Osteocyte (in vitro differentiated cells): ENCODE measurements around the gene LAMTOR5. TPM values are rescaled to one million over a fixed set of nuclear protein-coding genes. Genes with fewer than 3 reads are reported as not detected.
"Not testable (repeated sequence)": the region's sequence is repeated elsewhere in the genome, so short reads cannot be mapped to it uniquely, and the experiment has no call there.

Experiments used
- DNase-seq: peaks from one replicate; pipeline ENCODE4 v3.0.0; 2021; ENCODE audit warnings: mixed read lengths; ENCODE audit not compliant: unreplicated experiment; ENCODE audit errors: extremely low spot score
- H3K27ac Mint-ChIP-seq: one replicate; pipeline ENCODE4 v1.8.0; 2021; ENCODE audit warnings: mild to moderate bottlenecking, mixed read lengths; ENCODE audit not compliant: unreplicated experiment
- H3K27me3 Mint-ChIP-seq: one replicate; pipeline ENCODE4 v1.8.0; 2021; ENCODE audit warnings: mixed read lengths; ENCODE audit not compliant: unreplicated experiment
- H3K36me3 Mint-ChIP-seq: one replicate; pipeline ENCODE4 v1.8.0; 2021; ENCODE audit warnings: mixed read lengths; ENCODE audit not compliant: unreplicated experiment
- H3K4me1 Mint-ChIP-seq: one replicate; pipeline ENCODE4 v1.8.0; 2021; ENCODE audit warnings: mixed read lengths; ENCODE audit not compliant: unreplicated experiment
- H3K4me3 Mint-ChIP-seq: one replicate; pipeline ENCODE4 v1.8.0; 2021; ENCODE audit warnings: mild to moderate bottlenecking, moderate library complexity, mixed read lengths; ENCODE audit not compliant: unreplicated experiment
- H3K9me3 Mint-ChIP-seq: one replicate; pipeline ENCODE4 v1.8.0; 2021; ENCODE audit warnings: mixed read lengths; ENCODE audit not compliant: unreplicated experiment
- total RNA-seq: library from RNA; stranded (reverse); gene quantifications from 2 replicates; pipeline ENCODE4 v1.2.1, GENCODE V29; 2021
- TF ChIP-seq, protein P1 (sequence below): fragments of 200-600 bp; sonication (generic); IDR thresholded peaks from 2 replicates; pipeline ENCODE4 v1.5.0; 2021; ENCODE audit warnings: antibody characterized with exemption, mild to moderate bottlenecking, moderate library complexity

Gene LAMTOR5
- total RNA-seq, 1 donor from 2014 or later, result 125 TPM

DNA sequence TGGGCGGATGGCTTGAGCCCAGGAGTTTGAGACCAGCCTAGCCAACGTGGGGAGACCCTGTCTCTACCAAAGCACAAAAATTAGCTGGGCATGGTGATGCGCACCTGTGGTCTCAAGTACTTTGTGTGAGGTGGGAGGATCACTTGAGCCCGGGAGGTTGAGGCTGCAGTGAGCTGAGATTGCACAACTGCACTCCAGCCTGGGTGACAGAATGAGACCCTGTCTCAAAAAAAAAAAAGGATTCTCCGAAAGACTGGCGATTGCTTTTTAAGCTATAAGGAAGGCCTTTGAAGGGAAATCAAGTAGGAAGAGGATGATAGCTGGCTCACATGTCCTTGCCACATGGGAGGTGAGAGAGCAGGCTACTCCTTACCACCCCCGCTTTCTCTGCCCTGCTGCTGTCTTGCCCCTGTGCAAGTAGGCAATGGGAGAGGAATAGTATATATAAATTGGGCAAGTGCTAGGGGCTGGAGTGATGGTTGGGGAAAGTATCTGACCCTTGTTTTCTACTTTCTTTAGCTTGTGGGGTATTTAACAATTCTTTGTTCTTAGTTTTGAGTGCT lies 3.8 kb upstream of the LAMTOR5 start:
- TF ChIP-seq, protein P1, sequence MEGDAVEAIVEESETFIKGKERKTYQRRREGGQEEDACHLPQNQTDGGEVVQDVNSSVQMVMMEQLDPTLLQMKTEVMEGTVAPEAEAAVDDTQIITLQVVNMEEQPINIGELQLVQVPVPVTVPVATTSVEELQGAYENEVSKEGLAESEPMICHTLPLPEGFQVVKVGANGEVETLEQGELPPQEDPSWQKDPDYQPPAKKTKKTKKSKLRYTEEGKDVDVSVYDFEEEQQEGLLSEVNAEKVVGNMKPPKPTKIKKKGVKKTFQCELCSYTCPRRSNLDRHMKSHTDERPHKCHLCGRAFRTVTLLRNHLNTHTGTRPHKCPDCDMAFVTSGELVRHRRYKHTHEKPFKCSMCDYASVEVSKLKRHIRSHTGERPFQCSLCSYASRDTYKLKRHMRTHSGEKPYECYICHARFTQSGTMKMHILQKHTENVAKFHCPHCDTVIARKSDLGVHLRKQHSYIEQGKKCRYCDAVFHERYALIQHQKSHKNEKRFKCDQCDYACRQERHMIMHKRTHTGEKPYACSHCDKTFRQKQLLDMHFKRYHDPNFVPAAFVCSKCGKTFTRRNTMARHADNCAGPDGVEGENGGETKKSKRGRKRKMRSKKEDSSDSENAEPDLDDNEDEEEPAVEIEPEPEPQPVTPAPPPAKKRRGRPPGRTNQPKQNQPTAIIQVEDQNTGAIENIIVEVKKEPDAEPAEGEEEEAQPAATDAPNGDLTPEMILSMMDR, result no peak
- no peak for DNase-seq
- peaks cover 5% of the 10 kb centered on the region for H3K27me3 Mint-ChIP-seq
- no peak overlapping the region for H3K4me3 Mint-ChIP-seq
- H3K27ac Mint-ChIP-seq, result no peak overlapping the region
- no peaks in the 10 kb centered on the region for H3K9me3 Mint-ChIP-seq
- H3K4me1 Mint-ChIP-seq, result peaks cover 20% of the 10 kb centered on the region
- H3K36me3 Mint-ChIP-seq, result peaks cover 2% of the 10 kb centered on the region

DNA sequence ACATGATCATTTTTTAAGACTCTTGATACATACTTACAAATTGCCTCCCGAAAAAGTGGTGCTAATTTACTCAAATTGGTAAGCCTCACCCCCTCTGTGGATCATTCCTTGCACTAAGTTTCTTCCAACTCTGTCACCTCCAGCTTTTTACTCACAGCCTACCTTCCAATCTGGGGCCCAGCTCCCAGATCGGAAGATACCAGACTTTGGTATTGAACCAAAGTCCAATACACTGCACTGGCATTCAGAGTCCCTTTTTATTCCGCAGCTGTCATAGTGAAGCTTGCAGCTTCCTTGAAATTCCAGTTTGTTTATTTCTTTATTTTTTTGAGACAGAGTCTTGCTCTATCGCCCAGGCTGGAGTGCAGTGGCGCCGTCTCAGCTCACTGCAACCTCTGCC lies 1.8 kb upstream of the LAMTOR5 start:
- TF ChIP-seq, protein P1, result no peak
- Mint-ChIP-seq H3K9me3 (no peaks in the 10 kb centered on the region), H3K27me3 (no peaks in the 10 kb centered on the region), H3K27ac (no peak overlapping the region), H3K4me3 (peak overlapping the region; percentile 50), H3K4me1 (peaks cover 24% of the 10 kb centered on the region), H3K36me3 (peaks cover 3% of the 10 kb centered on the region)
- DNase-seq, result no peak

GRCh38 chr1:110408488-110408887 lies 994 bp upstream of the LAMTOR5 start:
- peak overlapping the region; percentile 99 for H3K27ac Mint-ChIP-seq
- peaks cover 24% of the 10 kb centered on the region for H3K4me1 Mint-ChIP-seq
- peaks cover 10% of the 10 kb centered on the region for H3K36me3 Mint-ChIP-seq
- peak overlapping the region; percentile 99 for H3K4me3 Mint-ChIP-seq
- no peaks in the 10 kb centered on the region for H3K9me3 Mint-ChIP-seq
- DNase-seq, result no peak
- TF ChIP-seq, protein P1, result no peak
- no peaks in the 10 kb centered on the region for H3K27me3 Mint-ChIP-seq

DNA sequence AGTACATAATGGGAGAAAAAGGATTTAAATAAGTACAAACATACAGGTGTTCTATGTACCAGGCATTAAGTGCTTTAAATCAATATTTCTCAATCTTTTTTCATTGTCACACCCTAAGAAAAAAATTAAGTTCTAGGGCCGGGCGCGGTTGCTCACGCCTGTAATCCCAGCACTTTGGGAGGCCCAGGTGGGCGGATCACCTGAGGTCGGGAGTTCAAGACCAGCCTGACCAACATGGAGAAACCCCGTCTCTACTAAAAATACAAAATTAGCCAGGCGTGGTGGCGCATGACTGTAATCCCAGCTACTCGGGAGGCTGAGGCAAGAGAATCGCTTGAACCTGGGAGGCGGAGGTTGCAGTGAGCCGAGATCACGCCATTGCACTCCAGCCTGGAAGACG lies 1.1 kb downstream of the LAMTOR5 start:
- peaks cover 24% of the 10 kb centered on the region for H3K4me1 Mint-ChIP-seq
- H3K27me3 Mint-ChIP-seq, H3K9me3 Mint-ChIP-seq, DNase-seq: not testable (repeated sequence)
- H3K36me3 Mint-ChIP-seq, result peaks cover 11% of the 10 kb centered on the region
- peak overlapping the region; percentile 99 for H3K4me3 Mint-ChIP-seq
- H3K27ac Mint-ChIP-seq, result peak overlapping the region; percentile 99

- Mint-ChIP-seq H3K9me3 (no peaks in the 10 kb centered on the region), H3K27ac (no peak overlapping the region), H3K4me3 (no peak overlapping the region), H3K4me1 (peaks cover 24% of the 10 kb centered on the region), H3K36me3 (peaks cover 20% of the 10 kb centered on the region), H3K27me3 (no peaks in the 10 kb centered on the region)
- TF ChIP-seq, protein P1, result no peak
- DNase-seq, result no peak
Measured at GRCh38 chr1:110404401-110404800, 3.1 kb downstream of the LAMTOR5 start.

GRCh38 chr1:110403805-110404204 lies 3.7 kb downstream of the LAMTOR5 start:
- Mint-ChIP-seq H3K36me3 (peaks cover 21% of the 10 kb centered on the region), H3K4me3 (no peak overlapping the region), H3K27ac (no peak overlapping the region), H3K27me3 (no peaks in the 10 kb centered on the region), H3K9me3 (no peaks in the 10 kb centered on the region), H3K4me1 (peaks cover 22% of the 10 kb centered on the region)
- no peak for DNase-seq
- TF ChIP-seq, protein P1, result no peak

GRCh38 chr1:110396259-110396958 lies 11.1 kb downstream of the LAMTOR5 start:
- not testable (repeated sequence) for H3K4me3 Mint-ChIP-seq, H3K9me3 Mint-ChIP-seq, H3K27me3 Mint-ChIP-seq, DNase-seq, H3K27ac Mint-ChIP-seq
- peaks cover 15% of the 10 kb centered on the region for H3K36me3 Mint-ChIP-seq
- H3K4me1 Mint-ChIP-seq, result peaks cover 25% of the 10 kb centered on the region
